ENCODE measurements around the gene IRS2.

Gene IRS2

DNA sequence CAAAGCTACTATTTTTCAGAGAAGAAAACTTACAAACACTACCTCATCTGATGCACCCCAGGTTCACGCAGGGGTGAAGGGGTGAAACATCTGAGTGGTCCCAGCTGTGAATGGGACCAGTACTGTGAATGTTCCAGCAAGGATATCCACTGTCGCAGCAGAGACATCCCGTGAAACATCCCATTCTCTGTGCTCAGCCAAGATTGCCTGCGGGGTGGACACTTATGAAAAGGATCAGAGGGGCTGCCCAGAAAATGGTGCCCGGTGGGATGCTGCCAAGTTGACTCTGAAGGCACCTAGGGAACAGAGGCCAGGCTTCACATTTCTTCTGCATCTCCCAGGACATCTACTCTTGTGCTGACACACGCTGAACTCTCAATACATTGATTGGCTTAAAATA is 15.9 kb downstream of the IRS2 start:
- H3K36me3 ChIP-seq (ENCODE audit: control insufficient read depth in 4 of 4, insufficient read depth in 4 of 4, low read length in 3 of 4), result peaks cover 6 to 18% (median 12%) of the 10 kb centered on the region in 4 experiments
- WGBS (ENCODE audit: insufficient coverage), result 99% methylated on average over 6 of the region's 6 CpGs
- no peak overlapping the region for H3K4me3 ChIP-seq (ENCODE audit: control insufficient read depth in 1 of 7, extremely low read depth in 1 of 7, insufficient read depth in 4 of 7, low read depth in 2 of 7, low read length in 6 of 7)
- H3K9me3 ChIP-seq (ENCODE audit: control extremely low read depth in 1 of 5, control insufficient read depth in 4 of 5, insufficient read depth in 2 of 5, low read depth in 1 of 5, low read length in 4 of 5), result no peaks in the 10 kb centered on the region
- no peak for DNase-seq
- CTCF ChIA-PET, result interaction anchor here (0.6 to 1.4 kb wide), 5 partner anchors 9 to 19 kb away, joined by 3 to 7 read pairs (median 4); no protein-coding TSS in a partner anchor
- POLR2A ChIA-PET, result no interaction called here
- H3K27me3 ChIP-seq (replicated peaks in 2 of 5; ENCODE audit: control insufficient read depth in 4 of 5, insufficient read depth in 5 of 5, low read length in 4 of 5), result no peaks in the 10 kb centered on the region
- no peak overlapping the region for H3K27ac ChIP-seq (ENCODE audit: insufficient read depth in 1 of 2, low read depth in 1 of 2, low read length in 2 of 2, poor library complexity in 1 of 2, severe bottlenecking in 2 of 2)
- H3K4me1 ChIP-seq (ENCODE audit: control extremely low read depth in 1 of 4, control insufficient read depth in 4 of 4, insufficient read depth in 4 of 4, low read length in 3 of 4), result no peaks in the 10 kb centered on the region

GRCh38 chr13:109769921-109770320 is 16.5 kb downstream of the IRS2 start:
- CTCF ChIA-PET, result interaction anchor here (0.6 to 1.4 kb wide), 3 partner anchors 10 to 19 kb away, joined by 3 to 5 read pairs (median 3); no protein-coding TSS in a partner anchor
- no peaks in the 10 kb centered on the region for H3K4me1 ChIP-seq (ENCODE audit: control extremely low read depth in 1 of 4, control insufficient read depth in 4 of 4, insufficient read depth in 4 of 4, low read length in 3 of 4)

DNA sequence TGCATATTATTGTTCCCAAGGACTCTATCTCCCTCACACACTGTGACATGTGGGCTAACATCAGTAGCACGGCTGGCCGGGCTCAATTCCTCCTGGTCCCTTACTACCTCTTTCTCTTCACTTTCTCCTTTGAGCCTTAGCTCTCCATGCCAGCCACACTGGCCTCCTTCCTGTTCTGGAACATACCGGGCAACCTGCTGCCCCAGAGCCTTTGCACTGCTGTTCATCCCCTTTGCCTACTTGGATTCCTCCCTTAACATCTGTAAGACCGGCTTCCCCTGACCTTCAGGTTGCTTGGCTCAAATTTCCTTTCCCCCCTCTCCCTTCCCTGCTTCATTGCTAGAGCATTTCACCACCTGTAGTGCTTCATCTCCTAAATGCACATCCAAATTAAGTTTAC is 17.1 kb downstream of the IRS2 start:
- Histone ChIP-seq H3K4me1 (ENCODE audit: control extremely low read depth in 1 of 4, control insufficient read depth in 4 of 4, insufficient read depth in 4 of 4, low read length in 3 of 4) (peaks cover 0 to 5% (median 1%) of the 10 kb centered on the region in 4 experiments), H3K27ac (ENCODE audit: insufficient read depth in 1 of 2, low read depth in 1 of 2, low read length in 2 of 2, poor library complexity in 1 of 2, severe bottlenecking in 2 of 2) (no peak overlapping the region), H3K4me3 (ENCODE audit: control insufficient read depth in 1 of 7, extremely low read depth in 1 of 7, insufficient read depth in 4 of 7, low read depth in 2 of 7, low read length in 6 of 7) (no peak overlapping the region), H3K9me3 (ENCODE audit: control extremely low read depth in 1 of 5, control insufficient read depth in 4 of 5, insufficient read depth in 2 of 5, low read depth in 1 of 5, low read length in 4 of 5) (no peaks in the 10 kb centered on the region), H3K36me3 (ENCODE audit: control insufficient read depth in 4 of 4, insufficient read depth in 4 of 4, low read length in 3 of 4) (peaks cover 6 to 16% (median 12%) of the 10 kb centered on the region in 4 experiments), H3K27me3 (replicated peaks in 2 of 5; ENCODE audit: control insufficient read depth in 4 of 5, insufficient read depth in 5 of 5, low read length in 4 of 5) (no peaks in the 10 kb centered on the region)
- POLR2A ChIA-PET, result interaction anchor here (1.1 kb wide), 1 partner anchor 18 kb away, joined by 4 read pairs; no protein-coding TSS in a partner anchor
- 93% methylated on average over 4 of the region's 4 CpGs for WGBS (ENCODE audit: insufficient coverage)
- DNase-seq, result no peak
- CTCF ChIA-PET, result interaction anchor here (1.4 to 1.6 kb wide), 2 partner anchors 11 to 159 kb away, joined by 4 to 5 read pairs; no protein-coding TSS in a partner anchor

More at GRCh38 chr13:109769921-109770320, 16.5 kb downstream of the IRS2 start:
- Histone ChIP-seq H3K4me3 (ENCODE audit: control insufficient read depth in 1 of 7, extremely low read depth in 1 of 7, insufficient read depth in 4 of 7, low read depth in 2 of 7, low read length in 6 of 7) (no peak overlapping the region), H3K36me3 (ENCODE audit: control insufficient read depth in 4 of 4, insufficient read depth in 4 of 4, low read length in 3 of 4) (peaks cover 6 to 16% (median 12%) of the 10 kb centered on the region in 4 experiments), H3K9me3 (ENCODE audit: control extremely low read depth in 1 of 5, control insufficient read depth in 4 of 5, insufficient read depth in 2 of 5, low read depth in 1 of 5, low read length in 4 of 5) (no peaks in the 10 kb centered on the region), H3K27me3 (replicated peaks in 2 of 5; ENCODE audit: control insufficient read depth in 4 of 5, insufficient read depth in 5 of 5, low read length in 4 of 5) (no peaks in the 10 kb centered on the region), H3K27ac (ENCODE audit: insufficient read depth in 1 of 2, low read depth in 1 of 2, low read length in 2 of 2, poor library complexity in 1 of 2, severe bottlenecking in 2 of 2) (no peak overlapping the region)
- DNase-seq, result no peak
- WGBS (ENCODE audit: insufficient coverage), result 100% methylated on average over 3 of the region's 5 CpGs
- POLR2A ChIA-PET, result no interaction called here

- no peak overlapping the region for H3K27ac ChIP-seq (ENCODE audit: insufficient read depth in 1 of 2, low read depth in 1 of 2, low read length in 2 of 2, poor library complexity in 1 of 2, severe bottlenecking in 2 of 2)
- H3K9me3 ChIP-seq (ENCODE audit: control extremely low read depth in 1 of 5, control insufficient read depth in 4 of 5, insufficient read depth in 2 of 5, low read depth in 1 of 5, low read length in 4 of 5), result no peaks in the 10 kb centered on the region
- no peak for DNase-seq
- peaks cover 0 to 8% (median 1%) of the 10 kb centered on the region in 4 experiments for H3K4me1 ChIP-seq (ENCODE audit: control extremely low read depth in 1 of 4, control insufficient read depth in 4 of 4, insufficient read depth in 4 of 4, low read length in 3 of 4)
- POLR2A ChIA-PET, result interaction anchor here (0.6 to 1.1 kb wide), 3 partner anchors 17 to 160 kb away, joined by 3 to 7 read pairs (median 4); no protein-coding TSS in a partner anchor
- WGBS (ENCODE audit: insufficient coverage), result 96% methylated on average over 6 of the region's 10 CpGs
- CTCF ChIA-PET, result interaction anchor here (1.3 to 1.6 kb wide), 2 partner anchors 17 to 158 kb away, joined by 4 read pairs; no protein-coding TSS in a partner anchor
- H3K4me3 ChIP-seq (ENCODE audit: control insufficient read depth in 1 of 7, extremely low read depth in 1 of 7, insufficient read depth in 4 of 7, low read depth in 2 of 7, low read length in 6 of 7), result no peak overlapping the region
- peaks cover 6 to 16% (median 12%) of the 10 kb centered on the region in 4 experiments for H3K36me3 ChIP-seq (ENCODE audit: control insufficient read depth in 4 of 4, insufficient read depth in 4 of 4, low read length in 3 of 4)
- no peaks in the 10 kb centered on the region for H3K27me3 ChIP-seq (replicated peaks in 2 of 5; ENCODE audit: control insufficient read depth in 4 of 5, insufficient read depth in 5 of 5, low read length in 4 of 5)
Measured at GRCh38 chr13:109768616-109769015, 17.8 kb downstream of the IRS2 start.

- H3K27me3 ChIP-seq (replicated peaks in 2 of 5; ENCODE audit: control insufficient read depth in 4 of 5, insufficient read depth in 5 of 5, low read length in 4 of 5), result no peaks in the 10 kb centered on the region
- no peaks in the 10 kb centered on the region for H3K9me3 ChIP-seq (ENCODE audit: control extremely low read depth in 1 of 5, control insufficient read depth in 4 of 5, insufficient read depth in 2 of 5, low read depth in 1 of 5, low read length in 4 of 5)
- no peak overlapping the region for H3K4me3 ChIP-seq (ENCODE audit: control insufficient read depth in 1 of 7, extremely low read depth in 1 of 7, insufficient read depth in 4 of 7, low read depth in 2 of 7, low read length in 6 of 7)
- peaks cover 6 to 16% (median 12%) of the 10 kb centered on the region in 4 experiments for H3K36me3 ChIP-seq (ENCODE audit: control insufficient read depth in 4 of 4, insufficient read depth in 4 of 4, low read length in 3 of 4)
- WGBS (ENCODE audit: insufficient coverage), result no CpG with 5 or more reads among the region's 2 CpGs
- CTCF ChIA-PET, result interaction anchor here (1.3 to 1.6 kb wide), 2 partner anchors 17 to 158 kb away, joined by 4 read pairs; no protein-coding TSS in a partner anchor
- DNase-seq, result no peak
- POLR2A ChIA-PET, result interaction anchor here (0.6 to 1.1 kb wide), 2 partner anchors 158 to 159 kb away, joined by 3 to 7 read pairs; no protein-coding TSS in a partner anchor
- peaks cover 0 to 8% (median 1%) of the 10 kb centered on the region in 4 experiments for H3K4me1 ChIP-seq (ENCODE audit: control extremely low read depth in 1 of 4, control insufficient read depth in 4 of 4, insufficient read depth in 4 of 4, low read length in 3 of 4)
- H3K27ac ChIP-seq (ENCODE audit: insufficient read depth in 1 of 2, low read depth in 1 of 2, low read length in 2 of 2, poor library complexity in 1 of 2, severe bottlenecking in 2 of 2), result no peak overlapping the region
Measured at GRCh38 chr13:109768176-109768575, 18.2 kb downstream of the IRS2 start.

GRCh38 chr13:109767023-109767422 is 19.4 kb downstream of the IRS2 start:
- H3K36me3 ChIP-seq (ENCODE audit: control insufficient read depth in 4 of 4, insufficient read depth in 4 of 4, low read length in 3 of 4), result peaks cover 5 to 11% (median 8%) of the 10 kb centered on the region in 4 experiments
- H3K4me1 ChIP-seq (ENCODE audit: control extremely low read depth in 1 of 4, control insufficient read depth in 4 of 4, insufficient read depth in 4 of 4, low read length in 3 of 4), result peaks cover 0 to 8% (median 1%) of the 10 kb centered on the region in 4 experiments
- H3K27me3 ChIP-seq (replicated peaks in 2 of 5; ENCODE audit: control insufficient read depth in 4 of 5, insufficient read depth in 5 of 5, low read length in 4 of 5), result no peaks in the 10 kb centered on the region
- CTCF ChIA-PET, result no interaction called here
- H3K9me3 ChIP-seq (ENCODE audit: control extremely low read depth in 1 of 5, control insufficient read depth in 4 of 5, insufficient read depth in 2 of 5, low read depth in 1 of 5, low read length in 4 of 5), result no peaks in the 10 kb centered on the region
- H3K27ac ChIP-seq (ENCODE audit: insufficient read depth in 1 of 2, low read depth in 1 of 2, low read length in 2 of 2, poor library complexity in 1 of 2, severe bottlenecking in 2 of 2), result no peak overlapping the region
- WGBS (ENCODE audit: insufficient coverage), result 69% methylated on average over 2 of the region's 5 CpGs
- POLR2A ChIA-PET, result no interaction called here
- no peak overlapping the region for H3K4me3 ChIP-seq (ENCODE audit: control insufficient read depth in 1 of 7, extremely low read depth in 1 of 7, insufficient read depth in 4 of 7, low read depth in 2 of 7, low read length in 6 of 7)
- DNase-seq, result no peak

Measured in common myeloid progenitor, CD34-positive (primary cell).